Occipital lobe (tissue), 2 donors: ENCODE data around the gene GPT2. TPM values are rescaled to one million over a fixed set of nuclear protein-coding genes. Genes with fewer than 3 reads are reported as not detected.

Source experiments
- DNase-seq: peaks from one replicate; lab custom pipeline; 2025; lab: John Stamatoyannopoulos, UW
- total RNA-seq: library from RNA; depleted of rRNA; stranded (reverse); fragments of >200 nt; gene quantifications from one replicate; pipeline ENCODE4 v1.2.3, GENCODE V29; 2014

Gene GPT2
- total RNA-seq, 1 donor from 2014 or later, result 20.7 TPM

- DNase-seq, result no peak
Measured at GRCh38 chr16:46896314-46896968, 12.3 kb downstream of the GPT2 start.

- no peak for DNase-seq
Measured at GRCh38 chr16:46897471-46897870, 13.3 kb downstream of the GPT2 start.

- DNase-seq, result no peak
Measured at GRCh38 chr16:46898006-46898405, 13.8 kb downstream of the GPT2 start.

- DNase-seq, result no peak
Measured at GRCh38 chr16:46899443-46900143, 15.4 kb downstream of the GPT2 start.

GRCh38 chr16:46900455-46901235, 16.5 kb downstream of the GPT2 start:
- no peak for DNase-seq

GRCh38 chr16:46901709-46902108, 17.5 kb downstream of the GPT2 start:
- DNase-seq, result no peak

GRCh38 chr16:46903255-46903905, 19.2 kb downstream of the GPT2 start:
- no peak for DNase-seq

- no peak for DNase-seq
Measured at GRCh38 chr16:46904471-46904870, 20.3 kb downstream of the GPT2 start.

GRCh38 chr16:46906360-46907060, 22.3 kb downstream of the GPT2 start:
- DNase-seq, result no peak

GRCh38 chr16:46907061-46907774, 23.1 kb downstream of the GPT2 start:
- no peak for DNase-seq

- DNase-seq, result peak; percentile 27
Measured at GRCh38 chr16:46908540-46909372, 24.6 kb downstream of the GPT2 start.

GRCh38 chr16:46911038-46911437, 26.9 kb downstream of the GPT2 start:
- DNase-seq, result no peak

GRCh38 chr16:46911650-46912049, 27.5 kb downstream of the GPT2 start:
- DNase-seq, result no peak

- DNase-seq, result no peak
Measured at GRCh38 chr16:46914556-46915201, 30.5 kb downstream of the GPT2 start.

- no peak for DNase-seq
Measured at GRCh38 chr16:46915483-46916025, 31.4 kb downstream of the GPT2 start.

- no peak for DNase-seq
Measured at GRCh38 chr16:46916980-46917379, 32.8 kb downstream of the GPT2 start.

GRCh38 chr16:46918400-46918799, 34.2 kb downstream of the GPT2 start:
- DNase-seq, result no peak

GRCh38 chr16:46918905-46919792, 35.0 kb downstream of the GPT2 start:
- DNase-seq, result no peak
